Choroid plexus epithelial cell (primary cell): Measurements from ENCODE around the gene NPC1L1.
A peak's percentile ranks its signal among the peaks of the same experiment; 100 is the strongest.

Experiments used
- DNase-seq: peaks from one replicate; pipeline ENCODE4 v3.0.0-alpha.2; 2010; ENCODE audit warnings: low read depth
- H3K4me3 ChIP-seq: 2 replicates; pipeline ENCODE4 v1.5.1; 2011; ENCODE audit warnings: low read depth, mild to moderate bottlenecking, control low read depth, low read length, moderate library complexity
- CTCF ChIP-seq: conservative IDR thresholded peaks from 2 replicates; pipeline ENCODE4 v1.5.1; 2011; ENCODE audit warnings: low read depth, mild to moderate bottlenecking, control low read depth, inconsistent platforms, low read length, moderate library complexity

NPC1L1 gene

GRCh38 chr7:44534501-44534900 is 6.6 kb downstream of the NPC1L1 start:
- H3K4me3 ChIP-seq, result no peak overlapping the region
- DNase-seq, result peak; percentile 41
- TF ChIP-seq CTCF, result peak; percentile 70

- DNase-seq, result peak; percentile 44
- no peak for TF ChIP-seq CTCF
- no peak overlapping the region for H3K4me3 ChIP-seq
Observed at GRCh38 chr7:44534087-44534486, 7.0 kb downstream of the NPC1L1 start.

GRCh38 chr7:44533301-44534055 is 7.7 kb downstream of the NPC1L1 start:
- no peak for TF ChIP-seq CTCF
- no peak overlapping the region for H3K4me3 ChIP-seq
- DNase-seq, result peak; percentile 29

- TF ChIP-seq CTCF, result no peak
- DNase-seq, result no peak
- no peak overlapping the region for H3K4me3 ChIP-seq
Observed at GRCh38 chr7:44531421-44532380, 9.4 kb downstream of the NPC1L1 start.

GRCh38 chr7:44530990-44531389 is 10.1 kb downstream of the NPC1L1 start:
- DNase-seq, result no peak
- TF ChIP-seq CTCF, result no peak
- H3K4me3 ChIP-seq, result no peak overlapping the region

GRCh38 chr7:44524811-44525388 is 16.2 kb downstream of the NPC1L1 start:
- TF ChIP-seq CTCF, result no peak
- DNase-seq, result no peak

More at GRCh38 chr7:44524811-44525388, 16.2 kb downstream of the NPC1L1 start:
- no peak overlapping the region for H3K4me3 ChIP-seq
